ENCODE results near the gene ATP6V0A1.

GRCh38 chr17:42457107-42457792 is 1.4 kb upstream of the ATP6V0A1 start:
- TF ChIP-seq POLR2A (IDR thresholded peaks at IDR 0.05; ENCODE audit: low read length) (no peak), GATA1 (IDR thresholded peaks at IDR 0.05; ENCODE audit: low read depth, low read length) (no peak)

Measured in erythroblast (primary cell).